SK-N-SH treated with all-trans-retinoic acid at 6 μM for 48 hours (cell line): ENCODE results near the gene DNAJC24.

Source experiments
- ARNTL ChIP-seq: fragments of 450-650 bp; formaldehyde crosslinking; IDR thresholded peaks from 2 replicates; pipeline ENCODE4 v1.5.0; 2020; ENCODE audit warnings: low read depth, mild to moderate bottlenecking, moderate library complexity, borderline replicate concordance
- ZC3H10 ChIP-seq: fragments of 250-450 bp; sonication (Bioruptor Pico); IDR thresholded peaks from 2 replicates; pipeline ENCODE4 v1.5.1; 2021; ENCODE audit warnings: mild to moderate bottlenecking, moderate library complexity
- TF ChIP-seq, protein P1 (sequence below): fragments of 250-450 bp; sonication (Bioruptor Pico); IDR thresholded peaks from 2 replicates; pipeline ENCODE4 v1.8.0; 2020; ENCODE audit warnings: mild to moderate bottlenecking, moderate library complexity, borderline replicate concordance

DNA sequence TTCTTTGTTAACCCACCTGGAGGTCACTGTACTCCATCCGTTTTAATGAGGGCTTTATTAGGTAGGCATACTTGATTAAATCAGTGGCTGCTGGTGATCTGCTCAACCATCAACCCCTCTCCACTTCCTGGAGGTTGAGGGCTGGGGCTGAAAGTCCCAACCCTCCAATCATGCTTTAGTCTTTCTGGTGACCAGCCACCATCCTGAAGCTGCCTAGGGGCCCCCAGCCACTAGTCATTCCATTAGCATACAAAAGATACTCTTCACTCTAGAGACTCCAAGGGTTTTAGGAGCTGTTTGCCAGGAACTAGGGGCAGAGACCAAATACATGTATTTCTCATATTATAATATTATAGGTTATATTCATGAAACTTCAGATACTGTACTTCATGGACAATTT lies 13.5 kb downstream of the DNAJC24 start:
- TF ChIP-seq, protein P1, sequence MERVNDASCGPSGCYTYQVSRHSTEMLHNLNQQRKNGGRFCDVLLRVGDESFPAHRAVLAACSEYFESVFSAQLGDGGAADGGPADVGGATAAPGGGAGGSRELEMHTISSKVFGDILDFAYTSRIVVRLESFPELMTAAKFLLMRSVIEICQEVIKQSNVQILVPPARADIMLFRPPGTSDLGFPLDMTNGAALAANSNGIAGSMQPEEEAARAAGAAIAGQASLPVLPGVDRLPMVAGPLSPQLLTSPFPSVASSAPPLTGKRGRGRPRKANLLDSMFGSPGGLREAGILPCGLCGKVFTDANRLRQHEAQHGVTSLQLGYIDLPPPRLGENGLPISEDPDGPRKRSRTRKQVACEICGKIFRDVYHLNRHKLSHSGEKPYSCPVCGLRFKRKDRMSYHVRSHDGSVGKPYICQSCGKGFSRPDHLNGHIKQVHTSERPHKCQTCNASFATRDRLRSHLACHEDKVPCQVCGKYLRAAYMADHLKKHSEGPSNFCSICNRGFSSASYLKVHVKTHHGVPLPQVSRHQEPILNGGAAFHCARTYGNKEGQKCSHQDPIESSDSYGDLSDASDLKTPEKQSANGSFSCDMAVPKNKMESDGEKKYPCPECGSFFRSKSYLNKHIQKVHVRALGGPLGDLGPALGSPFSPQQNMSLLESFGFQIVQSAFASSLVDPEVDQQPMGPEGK (CRISPR knock-in tag), result no peak
- TF ChIP-seq ZC3H10 (CRISPR knock-in tag) (no peak), ARNTL (CRISPR knock-in tag) (no peak)
